RWPE1 (cell line): Measurements from ENCODE around the gene ADAMTS6.

Source experiments
- CTCF ChIA-PET: fragments of 350-600 bp; sonication (Branson Sonifier 250); formaldehyde crosslinking; extraction: SDS; loops from one replicate; lab custom pipeline; 2021; lab: Yijun Ruan, JAX
- POLR2A ChIA-PET: fragments of 400-600 bp; formaldehyde crosslinking; extraction: SDS; loops from one replicate; lab custom pipeline; 2020; ENCODE audit warnings: antibody characterized with exemption; ENCODE audit not compliant: low non-redundant PET; lab: Yijun Ruan, JAX
- DNase-seq: peaks from one replicate; pipeline ENCODE4 v3.0.0; 2012; ENCODE audit warnings: low spot score
- H3K27ac ChIP-seq: fragments of 450-650 bp; 2 replicates; pipeline ENCODE4 v1.5.1; 2017
- CTCF ChIP-seq: fragments of 450-650 bp; conservative IDR thresholded peaks from 2 replicates; pipeline ENCODE4 v1.5.1; 2017; ENCODE audit warnings: low read depth, mild to moderate bottlenecking

The ADAMTS6 gene

GRCh38 chr5:65279603-65280002, 202.1 kb downstream of the ADAMTS6 start:
- CTCF ChIA-PET: no interaction called here
- DNase-seq: no peak
- POLR2A ChIA-PET: no interaction called here
- H3K27ac ChIP-seq: no peak overlapping the region
- TF ChIP-seq CTCF: no peak

- H3K27ac ChIP-seq: no peak overlapping the region
- DNase-seq: no peak
- TF ChIP-seq CTCF: no peak
- POLR2A ChIA-PET: no interaction called here
- CTCF ChIA-PET: interaction anchor here (0.5 kb wide), 1 partner anchor 12 kb away, joined by 4 read pairs; no protein-coding TSS in a partner anchor
Measured at GRCh38 chr5:65276178-65276890, 205.4 kb downstream of the ADAMTS6 start.

GRCh38 chr5:65271906-65272305, 209.8 kb downstream of the ADAMTS6 start:
- H3K27ac ChIP-seq: no peak overlapping the region
- POLR2A ChIA-PET: no interaction called here
- TF ChIP-seq CTCF: no peak
- CTCF ChIA-PET: no interaction called here
- DNase-seq: no peak

- POLR2A ChIA-PET: no interaction called here
- no peak for TF ChIP-seq CTCF
- CTCF ChIA-PET: no interaction called here
Measured at GRCh38 chr5:65268525-65268924, 213.2 kb downstream of the ADAMTS6 start.

GRCh38 chr5:65264420-65264819, 217.3 kb downstream of the ADAMTS6 start:
- TF ChIP-seq CTCF: no peak
- ChIA-PET CTCF (no interaction called here), POLR2A (no interaction called here)
- no peak for DNase-seq
- no peak overlapping the region for H3K27ac ChIP-seq

More at GRCh38 chr5:65268525-65268924, 213.2 kb downstream of the ADAMTS6 start:
- DNase-seq: no peak
- H3K27ac ChIP-seq: no peak overlapping the region

- ChIA-PET POLR2A (interaction anchor here (0.7 kb wide), 1 partner anchor 10 kb away, joined by 4 read pairs; no protein-coding TSS in a partner anchor), CTCF (interaction anchor here (0.6 kb wide), 1 partner anchor 74 kb away, joined by 3 read pairs; no protein-coding TSS in a partner anchor)
- no peak overlapping the region for H3K27ac ChIP-seq
- no peak for DNase-seq
- no peak for TF ChIP-seq CTCF
Measured at GRCh38 chr5:65263321-65263720, 218.4 kb downstream of the ADAMTS6 start.
